Erythroblast (primary cell): ENCODE data around the gene GOLGA8T.
"Not testable (repeated sequence)": the region's sequence is repeated elsewhere in the genome, so short reads cannot be mapped to it uniquely, and the experiment has no call there.

Experiments
- GATA1 ChIP-seq: IDR thresholded peaks from 2 replicates; pipeline ENCODE4 v1.6.1; 2011; ENCODE audit warnings: low read depth, mild to moderate bottlenecking, control low read depth, low read length, moderate library complexity
- POLR2A ChIP-seq: IDR thresholded peaks from 2 replicates; pipeline ENCODE4 v1.6.1; 2011; ENCODE audit warnings: mild to moderate bottlenecking, low read length

GRCh38 chr15:30130066-30130465 is 4.8 kb upstream of the GOLGA8T start:
- TF ChIP-seq POLR2A, GATA1: not testable (repeated sequence)
